Bone marrow (tissue), 2 donors: ENCODE measurements around the gene HGFAC.

ENCODE experiments used
- DNase-seq, 2 donors: peaks; one replicate each; lab custom pipeline; 2025; lab: John Stamatoyannopoulos, UW

HGFAC gene

DNA sequence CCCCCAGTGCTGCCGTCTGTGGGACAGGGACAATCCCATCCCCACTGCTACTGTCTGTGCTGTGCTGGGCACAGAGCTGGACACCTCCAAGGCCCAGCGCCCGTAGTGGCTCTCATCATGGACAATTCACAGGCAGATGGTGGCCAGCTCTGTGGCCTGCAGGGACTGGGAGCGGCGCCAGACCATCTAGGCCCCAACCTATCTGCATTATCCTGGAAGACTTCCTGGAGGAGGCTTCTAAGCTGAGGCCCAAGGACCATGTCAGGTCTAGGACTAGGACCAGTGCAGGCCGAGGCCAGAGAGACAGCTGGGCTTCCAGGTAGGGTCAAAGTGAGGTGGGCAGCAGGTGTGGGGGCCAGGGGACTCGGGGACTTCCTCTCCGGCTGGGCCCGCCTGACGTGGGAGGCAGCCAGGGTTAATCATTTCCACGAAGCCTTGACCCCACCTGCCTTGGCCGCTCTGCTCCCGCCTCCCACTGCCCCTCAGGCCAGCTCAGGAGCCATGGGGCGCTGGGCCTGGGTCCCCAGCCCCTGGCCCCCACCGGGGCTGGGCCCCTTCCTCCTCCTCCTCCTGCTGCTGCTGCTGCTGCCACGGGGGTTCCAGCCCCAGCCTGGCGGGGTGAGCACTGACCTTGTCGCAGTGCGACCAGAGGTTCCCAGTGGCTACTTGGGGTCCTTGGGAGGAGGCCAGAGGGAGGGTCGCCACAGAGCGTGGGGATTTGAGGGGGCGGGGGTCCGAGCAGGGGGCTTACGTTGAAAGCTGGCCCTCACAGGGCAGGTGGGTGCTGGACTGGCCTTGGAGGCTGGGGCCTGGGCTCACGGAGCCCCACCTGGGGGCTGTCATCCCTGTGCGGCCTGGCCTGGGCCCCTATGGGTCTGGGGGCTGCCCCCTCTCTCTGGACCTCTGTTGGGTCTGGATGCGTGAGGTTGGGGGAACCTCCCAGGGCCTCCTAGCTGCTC lies at the start of gene HGFAC:
HGFAC (plus strand) TSS at position 468 of the 959 bp plus-strand sequence; CDS start at position 502, 34 bp downstream.
- no peak for DNase-seq

GRCh38 chr4:3392321-3392720 lies 49.4 kb upstream of the HGFAC start:
- DNase-seq = no peak

DNA sequence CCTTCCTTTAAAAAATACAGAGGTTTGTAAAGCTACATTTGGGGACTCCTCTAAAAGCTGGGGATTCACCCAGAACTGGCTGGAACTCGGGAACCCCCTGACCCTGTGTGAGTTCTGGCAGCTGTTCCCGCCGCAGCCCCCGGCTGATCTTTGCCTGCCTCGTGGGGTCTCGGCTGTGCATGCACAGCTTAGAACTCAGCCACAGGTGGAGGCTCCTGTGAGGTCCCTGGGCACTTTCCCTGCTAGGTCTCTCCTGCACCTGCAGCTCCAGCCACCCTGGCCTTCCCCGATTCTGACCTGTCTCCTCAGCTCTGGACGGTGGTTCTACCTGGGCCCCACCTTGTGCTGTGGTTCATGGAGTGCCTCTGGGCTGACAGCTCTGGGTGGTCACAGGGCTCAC lies 48.6 kb upstream of the HGFAC start:
- DNase-seq = no peak

DNA sequence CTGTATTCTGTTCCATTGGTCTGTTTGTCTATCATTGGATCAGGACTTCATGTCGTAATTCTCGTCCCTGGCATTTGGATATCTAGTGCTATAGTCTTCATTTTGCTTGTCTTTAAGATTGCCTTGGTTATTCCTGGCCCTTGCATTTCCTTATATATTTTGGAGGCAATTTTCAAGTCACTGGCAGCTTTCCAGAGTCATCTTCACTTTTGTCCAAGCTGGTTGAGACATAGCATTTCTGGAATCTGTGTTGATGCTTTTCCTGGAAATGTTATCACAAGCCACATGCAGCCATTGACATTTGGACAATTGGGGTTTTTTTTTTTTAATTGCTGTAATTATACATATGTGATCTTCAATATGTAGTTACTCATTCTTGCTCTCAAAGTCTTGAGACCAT lies 45.2 kb upstream of the HGFAC start:
- no peak for DNase-seq

DNA sequence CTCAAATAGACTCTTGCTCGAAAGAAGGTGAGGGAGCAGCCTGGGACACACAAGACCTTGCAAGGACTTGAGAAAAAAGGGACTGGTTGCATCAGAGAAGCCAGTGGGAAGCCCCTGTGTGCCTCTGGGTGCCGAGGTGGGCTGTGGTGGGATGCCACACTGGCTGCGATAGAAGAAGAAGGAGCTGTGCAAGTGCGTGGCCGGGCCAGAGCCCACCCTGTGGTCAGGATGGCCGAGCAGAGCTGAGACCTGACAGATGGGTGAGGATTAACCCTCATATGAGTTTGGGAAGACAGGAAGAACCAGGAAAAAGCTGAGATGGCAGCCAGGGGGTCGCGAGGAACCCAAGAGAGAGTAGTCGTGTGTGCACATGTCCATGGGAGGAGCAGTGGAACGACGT lies 44.6 kb upstream of the HGFAC start:
- DNase-seq = no peak

DNA sequence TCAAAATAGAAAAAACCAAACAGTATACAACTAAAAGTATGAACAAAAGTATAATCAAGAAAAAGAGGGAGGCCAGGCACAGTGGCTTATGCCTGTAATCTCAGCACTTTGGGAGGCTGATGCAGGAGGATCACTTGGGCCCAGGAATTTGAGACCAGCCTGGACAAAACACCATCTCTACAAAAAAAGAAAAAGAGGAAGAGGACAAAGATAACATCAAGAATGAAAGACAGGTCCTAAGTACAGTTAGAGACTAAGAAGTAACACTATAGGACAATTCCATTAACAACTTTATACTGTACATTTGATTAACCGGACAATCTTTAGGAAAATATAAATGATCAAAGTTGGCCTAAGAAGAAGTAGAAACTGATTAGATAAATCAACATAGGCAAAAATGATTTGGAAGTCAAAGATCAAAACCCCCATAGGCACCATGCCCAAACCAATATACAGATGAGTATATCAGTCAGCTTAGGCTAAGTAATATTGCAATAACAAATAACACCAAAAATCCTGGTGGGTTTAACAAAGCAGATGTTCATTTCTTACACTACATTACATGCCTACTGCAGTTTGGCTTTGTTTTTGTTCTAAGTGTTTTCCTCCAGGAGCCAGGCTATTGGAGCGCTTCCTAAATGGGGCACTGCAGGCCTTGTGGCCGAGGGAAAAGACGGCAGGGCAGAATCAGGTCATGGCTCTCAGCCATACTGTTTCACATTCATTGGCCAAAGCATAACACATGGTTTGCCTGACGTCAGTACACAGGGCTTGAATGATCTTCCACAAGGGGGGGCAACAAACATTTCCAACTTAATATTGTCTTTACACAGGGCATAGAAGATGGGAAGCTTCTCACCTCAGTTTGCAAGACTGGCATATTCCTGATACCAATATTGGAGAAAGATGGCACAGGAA lies 42.2 kb upstream of the HGFAC start:
- DNase-seq = peak in 1 of 2 donors; percentile 17

DNA sequence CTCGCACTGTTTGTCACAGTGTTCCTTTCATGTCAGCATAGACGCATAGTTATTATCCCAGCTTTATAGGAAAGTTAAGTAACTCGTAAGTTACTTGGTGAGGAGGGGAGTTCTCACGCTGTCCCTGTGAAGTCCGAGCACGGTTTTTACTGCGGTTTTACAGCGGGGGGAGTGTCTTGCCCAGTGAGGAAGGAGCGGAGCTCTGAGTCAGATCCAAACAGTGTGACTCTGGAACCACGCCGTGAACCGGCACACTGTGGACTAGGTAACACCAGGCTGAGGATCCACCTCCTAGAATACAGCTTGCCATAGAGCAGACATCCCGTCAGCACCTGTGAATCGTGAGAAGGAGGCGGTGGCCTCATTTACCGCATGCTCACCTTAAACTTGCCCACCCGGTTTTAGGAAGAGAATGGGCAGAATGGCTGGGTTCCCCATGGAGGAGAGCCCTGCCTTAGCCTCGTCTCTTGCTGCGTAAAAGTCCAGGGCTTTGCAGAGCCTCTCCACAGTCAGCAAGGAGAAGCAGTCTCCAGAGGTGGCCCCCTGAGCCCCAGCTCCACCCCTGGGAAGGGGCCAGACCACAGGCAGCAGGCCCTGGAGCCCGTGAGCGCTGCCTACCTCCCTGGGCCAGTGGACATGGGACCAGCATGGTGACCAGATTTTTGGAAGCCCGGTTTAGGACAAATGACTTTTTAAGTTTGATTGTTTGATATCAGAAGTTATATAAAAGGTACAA lies 40.2 kb upstream of the HGFAC start:
- no peak for DNase-seq

DNA sequence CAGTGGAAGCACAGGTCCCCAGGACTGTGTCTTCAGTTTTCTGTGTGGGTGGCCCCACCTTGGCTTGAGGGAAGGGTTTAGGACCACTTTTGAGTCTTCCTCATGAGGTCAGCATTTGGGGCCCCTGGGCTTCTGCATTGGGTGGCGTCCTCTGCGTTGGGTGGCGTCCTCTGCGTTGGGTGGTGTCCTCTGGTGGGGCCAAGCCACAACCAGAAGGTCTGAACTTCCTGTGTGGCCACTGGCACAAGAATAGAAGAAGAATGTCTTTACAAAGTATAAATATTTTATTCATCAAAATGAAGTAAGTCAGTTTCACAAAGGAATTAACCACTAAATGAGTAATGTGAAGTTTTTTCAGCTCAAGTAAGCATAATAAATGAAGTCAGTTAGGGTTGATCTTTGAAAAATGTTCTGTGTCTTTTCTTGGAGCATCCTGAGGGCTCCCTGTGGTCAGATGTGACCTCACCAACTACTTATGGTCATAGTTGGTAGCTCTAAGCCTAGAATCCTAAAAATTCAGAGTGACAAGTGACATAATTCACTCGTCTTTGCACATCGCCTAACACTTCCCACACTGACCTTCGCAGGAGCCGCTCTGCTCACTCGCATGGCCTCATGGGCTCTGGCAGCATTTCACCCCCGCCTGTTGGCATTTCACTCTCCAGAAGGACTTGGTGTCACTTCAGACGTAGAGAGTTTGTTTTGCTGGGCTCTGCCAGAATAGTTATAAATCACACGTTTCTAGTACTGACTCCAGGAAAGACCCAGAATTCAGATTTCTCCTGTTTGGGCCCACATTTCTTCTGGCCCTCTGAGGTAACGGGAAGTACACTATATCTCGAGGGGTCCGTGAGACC lies 39.0 kb upstream of the HGFAC start:
- no peak for DNase-seq

- no peak for DNase-seq
Observed at GRCh38 chr4:3403348-3403906, 38.3 kb upstream of the HGFAC start.

- no peak for DNase-seq
Observed at GRCh38 chr4:3404546-3404945, 37.2 kb upstream of the HGFAC start.

DNA sequence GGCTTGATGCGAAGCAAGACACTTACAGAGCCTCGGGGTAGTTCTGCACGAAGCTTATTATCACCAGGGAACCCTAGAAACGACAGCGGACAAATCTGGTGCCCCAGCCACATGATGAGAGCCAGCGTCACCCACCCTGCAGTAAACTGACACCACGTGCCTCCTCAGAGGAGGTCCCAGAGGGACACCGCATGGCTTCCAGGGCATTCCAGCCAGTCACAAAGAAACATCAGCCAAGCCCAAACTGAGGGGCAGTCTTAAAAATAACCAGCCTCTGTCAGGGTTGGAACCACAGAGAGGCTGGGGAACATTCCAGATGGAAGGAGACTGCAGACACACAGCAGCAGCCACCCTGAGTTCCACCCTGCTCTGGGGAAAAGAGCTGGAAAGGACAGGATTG lies 36.6 kb upstream of the HGFAC start:
- no peak for DNase-seq

DNA sequence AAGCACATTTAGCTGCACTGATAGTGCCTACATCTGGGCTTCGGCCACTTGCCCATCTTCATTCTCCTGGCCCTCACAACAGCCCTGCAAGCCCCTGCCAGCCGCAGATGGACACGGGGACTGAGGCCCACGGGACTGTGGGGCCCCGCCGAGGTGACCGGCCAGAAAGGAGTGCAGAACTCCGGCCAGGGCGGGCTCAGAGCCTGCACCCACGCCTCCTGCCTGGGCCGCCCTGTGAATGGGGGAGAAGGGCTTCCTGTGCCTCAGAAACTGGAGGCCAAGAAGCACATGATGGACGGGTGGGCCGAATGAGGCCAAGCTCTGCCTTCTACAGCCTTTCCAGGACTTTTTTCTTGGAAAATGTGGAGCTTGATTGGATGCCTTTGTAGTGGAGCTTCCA lies 35.7 kb upstream of the HGFAC start:
- no peak for DNase-seq

- no peak for DNase-seq
Observed at GRCh38 chr4:3406431-3406830, 35.3 kb upstream of the HGFAC start.

DNA sequence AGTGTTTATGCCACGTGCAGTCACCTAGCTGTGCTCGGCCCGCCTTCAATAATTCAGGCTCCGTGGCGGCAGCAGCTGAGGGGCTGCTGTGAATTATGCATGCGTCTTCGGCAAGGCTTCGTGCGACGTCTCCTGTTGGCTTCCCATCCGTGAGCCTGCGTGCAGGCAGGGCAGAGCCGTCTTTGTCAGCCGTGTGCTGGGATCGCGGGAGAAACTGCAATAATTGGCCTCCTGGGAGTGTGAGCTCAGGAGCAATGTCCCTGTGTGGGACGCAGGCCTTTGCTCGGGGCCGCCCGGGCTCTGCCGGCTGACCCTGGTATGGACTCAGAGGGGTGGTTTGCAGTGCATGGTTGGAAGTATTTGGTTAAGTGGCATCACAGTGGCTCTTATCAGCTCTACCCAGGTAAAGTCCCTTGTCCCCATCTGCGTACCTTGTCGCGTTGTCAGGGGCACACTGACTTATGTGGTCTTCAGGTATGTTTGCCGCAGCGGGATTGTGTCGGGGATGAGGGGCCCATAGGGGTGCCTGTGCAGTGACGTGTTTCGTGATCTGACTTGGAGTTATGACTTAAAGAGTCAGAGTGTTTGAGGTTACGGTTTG lies 34.5 kb upstream of the HGFAC start:
- no peak for DNase-seq

- no peak for DNase-seq
Observed at GRCh38 chr4:3407930-3408792, 33.6 kb upstream of the HGFAC start.

GRCh38 chr4:3408793-3409330 lies 32.9 kb upstream of the HGFAC start:
- no peak for DNase-seq

GRCh38 chr4:3409571-3410091 lies 32.1 kb upstream of the HGFAC start:
- DNase-seq = no peak

DNA sequence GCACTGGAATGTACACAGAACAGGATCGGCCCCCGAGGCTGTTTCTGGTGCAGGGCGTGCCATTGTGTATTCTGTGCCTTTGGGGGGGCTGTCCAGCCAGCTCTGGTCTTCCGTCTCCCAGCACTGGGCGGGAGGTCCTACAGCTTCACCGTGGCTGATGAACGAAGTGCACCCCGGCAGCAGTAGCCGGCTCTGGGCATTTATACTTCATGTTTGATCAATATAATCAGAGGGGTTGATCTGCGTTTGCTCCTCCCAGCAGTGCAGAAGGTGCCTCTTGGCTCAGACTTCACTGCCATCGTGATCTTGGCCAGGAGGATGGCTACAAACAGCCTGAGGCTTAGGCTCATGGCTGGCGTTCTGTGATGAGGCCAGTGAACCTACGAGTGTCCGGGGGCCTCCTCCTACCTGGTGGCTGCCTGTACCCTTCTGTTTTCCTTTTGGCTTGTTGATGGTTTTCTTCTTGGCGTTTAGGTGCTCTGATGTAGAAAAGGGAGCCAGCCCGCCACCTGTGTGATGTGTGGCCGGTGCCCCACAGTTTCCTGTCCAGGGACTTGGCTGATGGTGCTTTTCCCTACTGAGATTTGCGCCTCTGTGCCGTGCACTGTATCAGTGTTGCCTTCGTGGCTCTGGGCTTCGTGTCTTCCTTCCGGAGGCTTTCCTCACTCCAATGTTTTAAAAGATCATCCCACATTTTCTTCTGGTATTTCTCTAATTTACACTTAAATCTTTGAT lies 31.2 kb upstream of the HGFAC start:
- DNase-seq = no peak
